Esophagus (tissue), 2 donors: ENCODE measurements around the gene DNAJC1. TPM values are rescaled to one million over a fixed set of nuclear protein-coding genes. Genes with fewer than 3 reads are reported as not detected.

Source experiments
- polyA plus RNA-seq, 2 donors: library from polyadenylated mRNA; stranded (reverse); fragments of 200-250 nt; gene quantifications; one replicate each; pipeline ENCODE4 v1.2.3, GENCODE V29; 2013
- donor health status: healthy with polysubstance abuse.
- donor health status: Bipolar disorder and iron deficiency.

Gene DNAJC1
- polyA plus RNA-seq, 2 donors = 11.6 to 20.1 TPM

Other genes with a start within 250 kb of the DNAJC1 start
- not detected for gene EBLN1, start 214.3 kb upstream of the DNAJC1 start, polyA plus RNA-seq